ENCODE results near the gene EDRF1. TPM values are rescaled to one million over a fixed set of nuclear protein-coding genes. Genes with fewer than 3 reads are reported as not detected.

EDRF1 gene
- total RNA-seq, 2 experiments from 2014 or later, result 117 to 232 TPM

DNA sequence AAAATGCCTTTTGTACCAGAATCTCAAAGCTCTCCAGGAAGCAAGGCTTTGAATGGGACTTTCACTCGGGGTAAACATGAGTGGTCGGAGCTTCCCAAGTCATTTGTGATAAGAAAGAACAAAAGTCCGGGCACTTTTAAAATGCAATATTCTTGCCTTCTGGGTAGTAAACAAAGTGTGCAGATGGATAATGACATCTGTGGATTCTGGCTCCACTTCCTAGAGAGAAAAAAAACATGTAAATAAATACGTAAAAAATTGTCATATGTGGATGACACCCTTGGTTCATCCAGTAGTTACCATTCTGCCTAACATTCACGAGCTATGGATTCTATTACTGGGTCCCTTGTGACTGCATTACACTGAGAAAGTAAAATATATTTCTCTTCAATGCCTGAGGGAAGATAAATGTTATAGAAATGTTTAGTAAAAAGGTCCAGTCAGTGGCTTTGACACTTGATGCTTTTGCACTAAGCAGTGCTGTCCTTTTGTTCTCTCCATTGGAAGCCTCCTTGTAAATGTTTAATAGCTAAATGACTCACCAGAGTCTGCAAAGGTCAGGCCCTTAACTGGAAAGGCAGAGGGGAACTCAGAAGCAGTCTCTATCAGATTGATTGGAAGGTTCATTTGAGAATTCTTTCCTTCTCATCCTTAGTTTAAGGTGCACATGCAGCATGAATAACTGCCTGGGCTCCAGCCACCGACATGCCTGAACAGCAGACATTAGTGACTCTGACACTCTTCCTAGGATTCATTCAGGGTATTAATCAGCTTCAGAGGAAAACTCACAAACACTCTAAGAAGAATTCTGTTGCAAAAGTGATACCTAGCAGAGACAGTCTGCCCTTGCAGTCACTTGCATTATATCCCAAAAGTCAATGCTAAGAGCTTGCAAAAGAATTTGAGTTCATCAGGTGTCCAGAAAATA is 11.7 kb upstream of the EDRF1 start:
- Histone ChIP-seq H3K4me1 (ENCODE audit: insufficient read depth, low read length, poor library complexity, severe bottlenecking) (no peaks in the 10 kb centered on the region), H3K36me3 (ENCODE audit: insufficient read depth, low read length) (no peaks in the 10 kb centered on the region), H3K9me3 (ENCODE audit: low read length) (no peaks in the 10 kb centered on the region), H4K20me1 (ENCODE audit: insufficient read depth, low read length) (no peaks in the 10 kb centered on the region), H3K4me3 (ENCODE audit: low read depth, low read length, poor library complexity, severe bottlenecking) (no peak overlapping the region), H2AFZ (ENCODE audit: low read length) (no peak overlapping the region), H3K4me2 (ENCODE audit: low read length) (no peak overlapping the region), H3K79me2 (ENCODE audit: insufficient read depth, low read depth, low read length) (no peaks in the 10 kb centered on the region), H3K9me2 (ENCODE audit: insufficient read depth, low read length) (no peaks in the 10 kb centered on the region), H3K27ac (ENCODE audit: low read depth, low read length, poor library complexity, severe bottlenecking) (no peak overlapping the region)
- DNase-seq (ENCODE audit: low spot score), result no peak
- no peak for TF ChIP-seq EZH2phosphoT487 (IDR thresholded peaks at IDR 0.05; ENCODE audit: borderline replicate concordance, low read depth, low read length)
- TF ChIP-seq, protein P1, sequence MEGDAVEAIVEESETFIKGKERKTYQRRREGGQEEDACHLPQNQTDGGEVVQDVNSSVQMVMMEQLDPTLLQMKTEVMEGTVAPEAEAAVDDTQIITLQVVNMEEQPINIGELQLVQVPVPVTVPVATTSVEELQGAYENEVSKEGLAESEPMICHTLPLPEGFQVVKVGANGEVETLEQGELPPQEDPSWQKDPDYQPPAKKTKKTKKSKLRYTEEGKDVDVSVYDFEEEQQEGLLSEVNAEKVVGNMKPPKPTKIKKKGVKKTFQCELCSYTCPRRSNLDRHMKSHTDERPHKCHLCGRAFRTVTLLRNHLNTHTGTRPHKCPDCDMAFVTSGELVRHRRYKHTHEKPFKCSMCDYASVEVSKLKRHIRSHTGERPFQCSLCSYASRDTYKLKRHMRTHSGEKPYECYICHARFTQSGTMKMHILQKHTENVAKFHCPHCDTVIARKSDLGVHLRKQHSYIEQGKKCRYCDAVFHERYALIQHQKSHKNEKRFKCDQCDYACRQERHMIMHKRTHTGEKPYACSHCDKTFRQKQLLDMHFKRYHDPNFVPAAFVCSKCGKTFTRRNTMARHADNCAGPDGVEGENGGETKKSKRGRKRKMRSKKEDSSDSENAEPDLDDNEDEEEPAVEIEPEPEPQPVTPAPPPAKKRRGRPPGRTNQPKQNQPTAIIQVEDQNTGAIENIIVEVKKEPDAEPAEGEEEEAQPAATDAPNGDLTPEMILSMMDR (conservative IDR thresholded peaks at IDR 0.05; ENCODE audit: low read length), result no peak
- intact Hi-C loops (cut with micrococcal nuclease; ENCODE audit: unreplicated experiment), result no loop called here
- CTCF ChIA-PET (ENCODE audit: unreplicated experiment), result no interaction called here
- no TSS peak for BruUV-seq (replicated peaks)
- POLR2A ChIA-PET, result interaction anchor here (0.5 to 0.7 kb wide), 2 partner anchors 36 to 200 kb away, joined by 3 to 4 read pairs; no protein-coding TSS in a partner anchor

DNA sequence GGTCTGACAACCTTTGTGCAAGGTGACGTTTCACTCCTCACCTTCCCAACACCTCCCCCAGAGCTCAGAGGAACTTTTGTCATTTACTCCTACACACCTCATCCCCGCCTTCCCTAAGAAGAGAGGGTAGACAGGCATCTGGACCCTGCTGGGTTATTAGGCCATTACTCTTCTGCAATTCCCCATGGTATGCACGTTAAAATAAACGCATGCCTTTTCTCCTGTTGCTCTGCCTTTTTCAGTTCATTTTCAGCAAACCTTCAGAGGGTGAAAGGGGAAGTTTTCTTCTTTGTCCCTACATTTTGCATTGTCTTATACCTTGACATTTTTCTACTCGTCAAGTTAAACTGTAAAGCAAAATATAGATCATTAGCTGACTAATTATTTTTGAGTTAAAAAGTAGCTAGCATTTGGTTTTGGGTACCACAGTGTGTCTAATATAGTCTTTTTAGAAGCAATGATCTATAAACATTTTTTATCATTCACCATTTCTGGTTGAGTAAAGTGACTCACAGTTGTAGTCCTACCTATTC is 10.5 kb upstream of the EDRF1 start:
- Histone ChIP-seq H3K4me1 (ENCODE audit: insufficient read depth, low read length, poor library complexity, severe bottlenecking) (no peaks in the 10 kb centered on the region), H3K79me2 (ENCODE audit: insufficient read depth, low read depth, low read length) (no peaks in the 10 kb centered on the region), H3K27ac (ENCODE audit: low read depth, low read length, poor library complexity, severe bottlenecking) (no peak overlapping the region), H4K20me1 (ENCODE audit: insufficient read depth, low read length) (no peaks in the 10 kb centered on the region), H3K9me2 (ENCODE audit: insufficient read depth, low read length) (no peaks in the 10 kb centered on the region), H2AFZ (ENCODE audit: low read length) (no peak overlapping the region), H3K36me3 (ENCODE audit: insufficient read depth, low read length) (no peaks in the 10 kb centered on the region), H3K4me2 (ENCODE audit: low read length) (no peak overlapping the region), H3K4me3 (ENCODE audit: low read depth, low read length, poor library complexity, severe bottlenecking) (no peak overlapping the region), H3K9me3 (ENCODE audit: low read length) (no peaks in the 10 kb centered on the region)
- POLR2A ChIA-PET, result no interaction called here
- DNase-seq (ENCODE audit: low spot score), result no peak
- no TSS peak for BruUV-seq (replicated peaks)
- TF ChIP-seq, protein P1 (conservative IDR thresholded peaks at IDR 0.05; ENCODE audit: low read length), result no peak
- TF ChIP-seq EZH2phosphoT487 (IDR thresholded peaks at IDR 0.05; ENCODE audit: borderline replicate concordance, low read depth, low read length), result no peak
- CTCF ChIA-PET (ENCODE audit: unreplicated experiment), result no interaction called here
- intact Hi-C loops (cut with micrococcal nuclease; ENCODE audit: unreplicated experiment), result no loop called here
